Measurements from ENCODE around the gene PHRF1. TPM values are rescaled to one million over a fixed set of nuclear protein-coding genes. Genes with fewer than 3 reads are reported as not detected.

The PHRF1 gene
- total and polyA plus RNA-seq, 9 of the 15 experiments (the other 6 are each of a cell fraction or from before 2014, with no cell fraction given) = 0.07 to 37.2 (median 7.7) TPM

- TF ChIP-seq ZBTB43 (CRISPR knock-in tag; IDR thresholded peaks at IDR 0.05) = no peak
Observed at GRCh38 chr11:567011-567628, 9.2 kb upstream of the PHRF1 start (continued).

- H3K9me3 ChIP-seq (replicated peaks; ENCODE audit: control insufficient read depth, insufficient read depth, low read depth, low read length) = no peaks in the 10 kb centered on the region
- POLR2A ChIA-PET = interaction anchor here (0.6 to 1.9 kb wide), 2 partner anchors 8 to 159 kb away, joined by 4 to 6 read pairs; no protein-coding TSS in a partner anchor
- ATAC-seq = no peak; the same call in 1 of the 3 replicates
- peak overlapping the region; percentile 84 for H3K4me3 ChIP-seq
- H4K20me1 ChIP-seq (replicated peaks; ENCODE audit: control insufficient read depth, insufficient read depth, low read length) = no peaks in the 10 kb centered on the region
- no peaks in the 10 kb centered on the region for H3K9me1 ChIP-seq (ENCODE audit: control insufficient read depth, insufficient read depth, low read length)
- H3K4me2 ChIP-seq (ENCODE audit: insufficient read depth, low read length) = peak overlapping the region; percentile 91
- H3K36me3 ChIP-seq (ENCODE audit: control insufficient read depth, insufficient read depth, low read length) = peaks cover 25% of the 10 kb centered on the region; the same call in 2 of the 3 replicates
- H3K79me2 ChIP-seq (ENCODE audit: control insufficient read depth, insufficient read depth, low read length) = peaks cover 30% of the 10 kb centered on the region
- no peaks in the 10 kb centered on the region for H3K27me3 ChIP-seq (ENCODE audit: control insufficient read depth in 2 of 2, insufficient read depth in 2 of 2, low read length in 2 of 2)
- no peak for DNase-seq (ENCODE audit: extremely low read depth in 1 of 4, low spot score in 3 of 4)
- CTCF ChIA-PET (ENCODE audit: low intra/inter-chr PET ratio) = interaction anchor here (0.7 kb wide), 1 partner anchor 32 kb away, joined by 5 read pairs; the partner anchor contains the start of gene HRAS
- H3K9ac ChIP-seq (ENCODE audit: insufficient read depth in 1 of 2, low read depth in 2 of 2, low read length in 2 of 2) = peak overlapping the region; percentile 53 to 93; a peak in 3 of 4 replicates
- peaks cover 27 to 72% of the 10 kb centered on the region in 2 experiments for H3K4me1 ChIP-seq (replicated peaks in 1 of 2; ENCODE audit: control insufficient read depth in 2 of 2, insufficient read depth in 2 of 2, low read length in 2 of 2)
- 20% methylated on average over 32 of the region's 41 CpGs for WGBS (ENCODE audit: insufficient coverage, low coverage, missing lambda C conversion rate)
- intact Hi-C loops (cut with micrococcal nuclease) (loop anchor here (10.0 kb wide), 1 partner anchor 227 kb away; the partner anchor contains the start of genes CEND1 and SLC25A22), in situ Hi-C loops (cut with MboI) (no loop called here)
- FAIRE-seq = peak; percentile 51
- no TSS peak for BruUV-seq (replicated peaks)
- peak overlapping the region; percentile 68; the same call in 1 of the 2 replicates for H2AFZ ChIP-seq (ENCODE audit: low read depth, low read length)
- H3K27ac ChIP-seq (ENCODE audit: extremely low read depth, low read depth, low read length) = peak overlapping the region; percentile 38; the same call in 1 of the 3 replicates
- no peak for TF ChIP-seq CBFB (CRISPR knock-in tag; IDR thresholded peaks at IDR 0.05)
- TF ChIP-seq SRSF3 (IDR thresholded peaks at IDR 0.05; ENCODE audit: insufficient read depth, low read length) = no peak
- TF ChIP-seq CREB3L1 (IDR thresholded peaks at IDR 0.05; ENCODE audit: borderline replicate concordance, low read depth) = no peak
- TF ChIP-seq ZHX1 (conservative IDR thresholded peaks at IDR 0.05; ENCODE audit: low read length) = no peak
- TF ChIP-seq NKRF (IDR thresholded peaks at IDR 0.05; ENCODE audit: borderline replicate concordance) = 0 out of 2 replicates have a peak, but pooled peaks have one; percentile 29
- peak; percentile 67 for TF ChIP-seq RBBP5 (IDR thresholded peaks at IDR 0.05; ENCODE audit: borderline replicate concordance, insufficient read depth, low read length, poor library complexity, severe bottlenecking)
- no peak for TF ChIP-seq ZNF134 (CRISPR knock-in tag; conservative IDR thresholded peaks at IDR 0.05)
- TF ChIP-seq RBM39 (optimal IDR thresholded peaks at IDR 0.05; ENCODE audit: low read depth, low read length) = no peak
- no peak for TF ChIP-seq ZNF12 (CRISPR knock-in tag; IDR thresholded peaks at IDR 0.05)
Observed at GRCh38 chr11:567629-568292, 8.5 kb upstream of the PHRF1 start.

All from K562 (cell line).